ENCODE data around the gene KLKB1.
"Not testable (repeated sequence)": the region's sequence is repeated elsewhere in the genome, so short reads cannot be mapped to it uniquely, and the experiment has no call there.

Gene KLKB1

GRCh38 chr4:186226521-186227189 is 652 bp upstream of the KLKB1 start:
- no peak for FAIRE-seq
- DNase-seq (ENCODE audit: low spot score): no peak

GRCh38 chr4:186227744-186228513 is 622 bp downstream of the KLKB1 start:
- DNase-seq (ENCODE audit: low spot score) (no peak), FAIRE-seq (no peak)

DNA sequence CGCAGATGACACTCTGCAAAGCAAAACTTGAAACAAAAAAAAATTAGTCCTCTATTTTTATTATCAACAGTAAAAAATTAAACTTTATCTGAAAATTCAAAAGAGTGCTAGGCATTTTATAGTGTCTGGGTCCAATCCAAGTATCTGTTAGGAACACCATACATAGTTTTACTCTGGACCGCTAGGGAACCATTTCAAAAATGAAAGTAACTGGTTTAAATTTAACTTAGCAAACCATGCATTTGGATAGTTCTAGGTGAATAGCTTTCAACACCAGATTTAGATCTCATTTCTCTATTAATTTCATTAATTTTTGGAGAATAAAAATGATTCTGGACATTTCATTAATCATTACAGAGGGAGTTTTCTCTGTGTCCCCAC is 1.2 kb downstream of the KLKB1 start:
- no peak for FAIRE-seq
- no peak for DNase-seq (ENCODE audit: low spot score)

DNA sequence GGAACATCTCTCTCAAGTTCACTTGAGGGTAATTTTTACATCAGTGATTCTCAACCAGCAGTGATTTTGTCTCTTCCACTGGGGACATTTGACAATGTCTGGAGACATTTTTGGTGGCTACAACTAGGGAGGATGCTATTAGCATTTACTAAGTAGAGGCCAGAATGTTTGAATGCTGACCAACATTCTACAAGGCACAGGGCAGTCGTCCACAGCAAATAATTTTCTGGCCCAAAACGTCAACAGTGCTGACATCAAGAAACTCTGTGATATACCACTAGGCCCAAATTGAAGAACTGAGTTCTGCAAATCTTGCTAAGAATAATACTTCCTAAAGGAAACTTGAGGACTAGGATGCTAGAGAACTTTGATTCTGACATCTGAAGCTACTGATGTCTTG is 7.1 kb downstream of the KLKB1 start:
- FAIRE-seq (no peak), DNase-seq (ENCODE audit: low spot score) (no peak)

DNA sequence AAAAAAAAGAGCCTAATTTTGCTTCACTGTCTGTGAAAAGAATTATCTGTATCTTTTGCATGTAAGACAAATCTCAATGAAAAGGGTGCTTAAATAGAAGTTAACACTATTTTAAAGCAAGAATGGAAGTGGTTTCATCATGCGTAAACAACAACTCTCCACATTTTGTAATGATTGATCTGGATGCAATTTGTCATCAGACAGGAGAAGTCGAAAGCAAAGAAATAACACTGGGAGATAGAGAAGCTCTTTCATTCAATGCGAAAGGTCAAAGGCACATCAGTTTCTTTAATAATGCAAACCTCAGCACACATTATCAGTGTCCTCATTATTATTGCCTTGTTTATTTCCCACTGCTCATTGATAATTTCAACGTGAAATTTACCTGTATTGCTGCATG is 8.8 kb downstream of the KLKB1 start:
- FAIRE-seq (no peak), DNase-seq (ENCODE audit: low spot score) (no peak)

DNA sequence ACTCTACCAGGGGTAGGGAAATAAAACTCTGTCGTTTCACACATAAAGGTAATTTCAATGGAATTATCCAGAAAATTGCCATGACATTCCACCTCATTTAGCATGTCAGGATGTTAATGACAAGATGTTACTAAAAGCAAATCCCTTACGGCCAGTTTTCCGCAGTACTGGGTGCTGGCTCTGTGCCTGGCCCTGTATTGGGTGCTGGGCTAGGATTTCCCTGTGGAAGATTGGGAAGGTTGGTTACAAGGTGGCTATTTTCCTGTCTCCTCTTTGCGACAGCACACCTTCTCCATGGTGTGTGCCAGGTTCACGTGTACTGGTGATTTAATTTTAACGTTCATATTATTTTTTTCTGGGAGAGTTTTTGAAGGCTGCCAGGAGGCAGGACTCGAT is 13.1 kb downstream of the KLKB1 start:
- FAIRE-seq (no peak), DNase-seq (ENCODE audit: low spot score) (no peak)

- FAIRE-seq (no peak), DNase-seq (ENCODE audit: low spot score) (no peak)
Measured at GRCh38 chr4:186240848-186241491, 13.7 kb downstream of the KLKB1 start.

- DNase-seq (ENCODE audit: low spot score) (no peak), FAIRE-seq (no peak)
Measured at GRCh38 chr4:186241616-186242015, 14.3 kb downstream of the KLKB1 start.

GRCh38 chr4:186242031-186242430 is 14.7 kb downstream of the KLKB1 start:
- not testable (repeated sequence) for FAIRE-seq; DNase-seq (ENCODE audit: low spot score)

- DNase-seq (ENCODE audit: low spot score) (no peak), FAIRE-seq (no peak)
Measured at GRCh38 chr4:186243331-186243730, 16.0 kb downstream of the KLKB1 start.

DNA sequence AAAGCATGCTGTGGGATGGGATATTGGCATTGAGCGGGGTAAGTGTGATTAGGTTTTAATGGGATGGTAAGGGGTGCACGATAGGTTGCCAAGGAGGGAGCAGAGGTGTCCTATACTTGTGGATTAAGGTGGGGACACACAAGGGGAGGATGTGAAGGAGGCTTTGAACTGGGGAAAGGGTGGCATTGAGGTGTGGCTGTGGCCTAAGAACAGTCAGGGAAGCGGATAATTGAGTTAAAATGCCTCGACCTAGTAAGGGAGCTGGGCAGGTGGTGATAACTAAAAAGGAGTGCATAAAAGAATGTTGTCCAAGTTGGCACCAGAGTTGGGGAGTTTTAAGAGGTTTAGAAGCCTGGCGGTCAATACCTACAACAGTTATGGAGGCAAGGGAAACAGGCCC is 17.5 kb downstream of the KLKB1 start:
- no peak for DNase-seq (ENCODE audit: low spot score)
- no peak for FAIRE-seq

DNA sequence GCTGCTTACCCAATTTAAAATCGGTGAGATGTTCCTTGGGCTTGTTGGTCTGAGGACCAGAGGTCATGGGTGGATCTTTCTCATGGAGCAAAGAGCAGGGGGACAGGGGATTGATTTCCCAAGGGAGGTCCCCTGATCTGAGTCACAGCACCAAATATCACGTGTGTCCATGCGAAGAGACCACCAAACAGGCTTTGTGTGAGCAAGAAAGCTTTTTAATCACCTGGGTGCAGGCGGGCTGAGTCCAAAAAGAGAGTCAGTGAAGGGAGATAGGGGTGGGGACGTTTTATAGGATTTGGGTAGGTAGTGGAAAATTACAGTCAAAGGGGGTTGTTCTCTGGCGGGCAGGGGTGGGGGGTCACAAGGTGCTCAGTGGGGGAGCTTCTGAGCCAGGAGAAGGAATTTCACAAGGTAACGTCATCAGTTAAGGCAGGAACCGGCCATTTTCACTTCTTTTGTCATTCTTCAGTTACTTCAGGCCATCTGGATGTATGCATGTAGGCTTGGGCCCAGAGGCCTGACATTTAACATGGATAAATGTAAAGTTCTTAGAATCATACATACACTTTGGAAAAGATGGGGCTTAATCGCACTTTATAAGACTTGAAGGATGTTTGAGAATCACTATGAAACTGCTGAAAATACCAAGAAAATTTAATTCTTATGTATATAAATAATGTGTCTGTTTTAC is 19.9 kb downstream of the KLKB1 start:
- FAIRE-seq; DNase-seq (ENCODE audit: low spot score): not testable (repeated sequence)

- DNase-seq (ENCODE audit: low spot score) (no peak), FAIRE-seq (no peak)
Measured at GRCh38 chr4:186248643-186249042, 21.3 kb downstream of the KLKB1 start.

DNA sequence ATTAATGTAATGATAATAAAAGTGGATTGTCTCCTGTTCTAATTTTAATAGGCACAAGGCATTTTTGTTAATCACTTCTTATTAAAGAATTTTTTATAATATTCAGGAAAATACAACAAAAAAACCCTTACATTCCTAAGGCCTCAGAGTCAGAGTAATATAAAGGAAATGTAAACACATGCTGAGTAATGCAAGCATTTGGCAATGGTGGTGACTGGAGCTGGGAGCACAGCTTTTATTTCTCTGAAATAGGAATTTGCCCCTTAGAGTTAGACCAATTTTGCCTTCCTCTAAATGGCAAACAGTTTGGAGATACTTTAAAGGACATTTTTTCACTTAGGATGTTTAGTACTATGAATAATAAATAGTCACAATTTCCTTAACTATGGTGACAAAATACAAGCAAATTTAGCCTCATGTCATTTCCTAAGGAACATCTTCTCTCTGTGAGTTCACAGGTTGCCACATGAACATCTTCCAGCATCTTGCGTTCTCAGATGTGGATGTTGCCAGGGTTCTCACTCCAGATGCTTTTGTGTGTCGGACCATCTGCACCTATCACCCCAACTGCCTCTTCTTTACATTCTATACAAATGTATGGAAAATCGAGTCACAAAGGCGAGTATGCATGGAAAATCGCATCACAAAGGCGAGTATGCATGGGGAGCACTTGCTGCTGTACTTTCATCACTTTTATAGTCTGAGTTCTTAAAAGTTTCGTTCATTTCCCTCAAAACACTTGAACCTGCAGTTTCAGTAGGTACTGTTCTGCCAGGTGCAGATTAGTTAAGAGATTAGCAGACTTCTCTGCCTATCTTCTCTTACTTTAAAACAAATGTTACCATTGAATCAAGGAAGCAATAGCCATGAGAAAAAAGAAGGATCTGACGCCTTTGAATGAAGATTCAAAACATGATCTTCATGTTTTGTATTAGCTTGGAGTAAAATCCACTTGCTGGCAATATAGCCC is 22.8 kb downstream of the KLKB1 start:
- DNase-seq (ENCODE audit: low spot score) (no peak), FAIRE-seq (no peak)

DNA sequence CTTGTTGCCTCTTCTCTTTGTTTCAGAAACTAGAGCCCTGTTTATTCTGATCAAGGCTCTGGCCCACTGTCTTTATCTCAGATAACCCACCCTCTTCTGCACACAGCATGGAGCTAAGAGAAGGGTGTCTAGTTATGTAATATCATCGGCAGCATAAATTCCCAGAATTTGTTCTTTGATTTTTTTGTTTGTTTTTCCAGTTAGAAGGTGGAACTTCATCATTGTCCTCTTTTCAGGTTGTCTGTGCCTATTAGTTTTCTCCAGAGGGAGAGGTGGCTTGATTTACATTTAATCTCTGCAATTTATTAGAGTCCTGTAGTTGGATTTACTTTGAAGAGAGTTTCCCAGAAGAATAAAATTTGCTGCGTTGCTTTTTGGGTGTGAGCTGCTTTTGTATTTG is 23.5 kb downstream of the KLKB1 start:
- FAIRE-seq: no peak
- no peak for DNase-seq (ENCODE audit: low spot score)

- DNase-seq (ENCODE audit: low spot score) (no peak), FAIRE-seq (no peak)
Measured at GRCh38 chr4:186255122-186255521, 27.8 kb downstream of the KLKB1 start.

GRCh38 chr4:186258216-186258811 is 31.0 kb downstream of the KLKB1 start:
- no peak for FAIRE-seq
- no peak for DNase-seq (ENCODE audit: low spot score)

GRCh38 chr4:186260117-186260503 is 32.8 kb downstream of the KLKB1 start:
- no peak for FAIRE-seq
- no peak for DNase-seq (ENCODE audit: low spot score)

GRCh38 chr4:186260504-186261448 is 33.5 kb downstream of the KLKB1 start:
- DNase-seq (ENCODE audit: low spot score) (no peak), FAIRE-seq (no peak)
